ENCODE data around the gene EREG. TPM values are rescaled to one million over a fixed set of nuclear protein-coding genes. Genes with fewer than 3 reads are reported as not detected.

Gene EREG
- total RNA-seq, 1 experiment from 2014 or later: 34.0 TPM

GRCh38 chr4:74433541-74434172 lies 68.7 kb downstream of the EREG start:
- ChIA-PET CTCF (interaction anchor here (3.4 kb wide), 1 partner anchor 11 kb away, joined by 25 read pairs; the partner anchor contains the start of gene AREG), POLR2A (interaction anchor here (0.7 to 8.5 kb wide), 10 partner anchors 10 to 1202 kb away, joined by 3 to 186 read pairs (median 8); partner anchors contain the start of gene AREG)
- Mint-ChIP-seq H3K36me3 (ENCODE audit: insufficient read depth, unreplicated experiment) (no peaks in the 10 kb centered on the region), H3K4me1 (ENCODE audit: insufficient read depth, unreplicated experiment) (peaks cover 22% of the 10 kb centered on the region), H3K27me3 (ENCODE audit: insufficient read depth, unreplicated experiment) (no peaks in the 10 kb centered on the region), H3K27ac (ENCODE audit: low read depth, unreplicated experiment) (peak overlapping the region; percentile 84), H3K9me3 (ENCODE audit: unreplicated experiment) (no peaks in the 10 kb centered on the region), H3K4me3 (ENCODE audit: unreplicated experiment) (peak overlapping the region; percentile 57)
- intact Hi-C loops (cut with micrococcal nuclease): loop anchor here (1.0 kb wide), 1 partner anchor 12 kb away; the partner anchor contains the start of gene AREG
- TF ChIP-seq CTCF (IDR thresholded peaks at IDR 0.05; ENCODE audit: unreplicated experiment): no peak
- no TSS peak for BruUV-seq (replicated peaks)
- no peak for DNase-seq (ENCODE audit: unreplicated experiment)

GRCh38 chr4:74435296-74435695 lies 70.4 kb downstream of the EREG start:
- POLR2A ChIA-PET: interaction anchor here (0.6 to 3.7 kb wide), 10 partner anchors 9 to 194 kb away, joined by 3 to 23 read pairs (median 4); partner anchors contain the start of gene AREG

GRCh38 chr4:74437866-74438265 lies 72.9 kb downstream of the EREG start:
- no peak overlapping the region for H3K4me3 Mint-ChIP-seq (ENCODE audit: unreplicated experiment)
- H3K27ac Mint-ChIP-seq (ENCODE audit: low read depth, unreplicated experiment): no peak overlapping the region
- H3K27me3 Mint-ChIP-seq (ENCODE audit: insufficient read depth, unreplicated experiment): no peaks in the 10 kb centered on the region
- TF ChIP-seq CTCF (IDR thresholded peaks at IDR 0.05; ENCODE audit: unreplicated experiment): no peak
- BruUV-seq (replicated peaks): no TSS peak
- H3K4me1 Mint-ChIP-seq (ENCODE audit: insufficient read depth, unreplicated experiment): peaks cover 17% of the 10 kb centered on the region
- CTCF ChIA-PET: interaction anchor here (1.4 kb wide), 1 partner anchor 36 kb away, joined by 3 read pairs; no protein-coding TSS in a partner anchor
- H3K36me3 Mint-ChIP-seq (ENCODE audit: insufficient read depth, unreplicated experiment): no peaks in the 10 kb centered on the region
- no peak for DNase-seq (ENCODE audit: unreplicated experiment)
- H3K9me3 Mint-ChIP-seq (ENCODE audit: unreplicated experiment): no peaks in the 10 kb centered on the region
- intact Hi-C loops (cut with micrococcal nuclease): no loop called here
- POLR2A ChIA-PET: interaction anchor here (0.7 to 1.1 kb wide), 3 partner anchors 12 to 28 kb away, joined by 3 to 4 read pairs (median 3); no protein-coding TSS in a partner anchor

More at GRCh38 chr4:74435296-74435695, 70.4 kb downstream of the EREG start:
- H3K27ac Mint-ChIP-seq (ENCODE audit: low read depth, unreplicated experiment): no peak overlapping the region
- peaks cover 15% of the 10 kb centered on the region for H3K4me1 Mint-ChIP-seq (ENCODE audit: insufficient read depth, unreplicated experiment)
- H3K9me3 Mint-ChIP-seq (ENCODE audit: unreplicated experiment): no peaks in the 10 kb centered on the region
- no peak overlapping the region for H3K4me3 Mint-ChIP-seq (ENCODE audit: unreplicated experiment)
- BruUV-seq (replicated peaks): no TSS peak
- CTCF ChIA-PET: interaction anchor here (0.6 to 3.4 kb wide), 6 partner anchors 10 to 114 kb away, joined by 3 to 25 read pairs (median 4); partner anchors contain the start of gene AREG
- no peaks in the 10 kb centered on the region for H3K36me3 Mint-ChIP-seq (ENCODE audit: insufficient read depth, unreplicated experiment)
- no peaks in the 10 kb centered on the region for H3K27me3 Mint-ChIP-seq (ENCODE audit: insufficient read depth, unreplicated experiment)
- intact Hi-C loops (cut with micrococcal nuclease): no loop called here
- no peak for DNase-seq (ENCODE audit: unreplicated experiment)
- TF ChIP-seq CTCF (IDR thresholded peaks at IDR 0.05; ENCODE audit: unreplicated experiment): no peak

Other genes with a start within 250 kb of the EREG start
- gene MTHFD2L, start 207.0 kb upstream of the EREG start, total RNA-seq (2022): 110 and 113 TPM in 2 replicates
- 96.9 and 129 TPM in 2 replicates for gene EPGN, start 56.7 kb upstream of the EREG start, total RNA-seq (2022)
- gene AREG, start 80.0 kb downstream of the EREG start, total RNA-seq (2022): 1,402 and 1,878 TPM in 2 replicates